Stimulated activated CD8-positive, alpha-beta memory T cell treated with anti-CD3 and anti-CD28 coated beads, Interleukin-4, amount 100 ng/mL, for 1 hour (primary cell): ENCODE measurements around the gene LGR4.
"Not testable (repeated sequence)": the region's sequence is repeated elsewhere in the genome, so short reads cannot be mapped to it uniquely, and the experiment has no call there.

Source experiments
- DNase-seq, 2 donors: peaks; one replicate each; pipeline ENCODE4 v3.0.0-alpha.2; 2020; ENCODE audit warnings: low read depth in 2 of 2, low spot score in 1 of 2

Gene LGR4

GRCh38 chr11:27355575-27356104 lies 117.0 kb downstream of the LGR4 start:
- DNase-seq, result no peak

- DNase-seq, result no peak
Measured at GRCh38 chr11:27354359-27354965, 118.1 kb downstream of the LGR4 start.

- no peak for DNase-seq
Measured at GRCh38 chr11:27353593-27354358, 118.8 kb downstream of the LGR4 start.

- no peak for DNase-seq
Measured at GRCh38 chr11:27352781-27353180, 119.8 kb downstream of the LGR4 start.

- DNase-seq, result no peak
Measured at GRCh38 chr11:27350511-27350910, 122.1 kb downstream of the LGR4 start.

GRCh38 chr11:27349919-27350318 lies 122.7 kb downstream of the LGR4 start:
- no peak for DNase-seq

GRCh38 chr11:27348340-27348873 lies 124.2 kb downstream of the LGR4 start:
- no peak for DNase-seq

- DNase-seq, result no peak
Measured at GRCh38 chr11:27347359-27348339, 124.9 kb downstream of the LGR4 start.

- DNase-seq, result no peak
Measured at GRCh38 chr11:27339941-27340340, 132.6 kb downstream of the LGR4 start.

GRCh38 chr11:27334764-27335163 lies 137.8 kb downstream of the LGR4 start:
- not testable (repeated sequence) for DNase-seq

GRCh38 chr11:27331981-27332380 lies 140.6 kb downstream of the LGR4 start:
- DNase-seq, result no peak

GRCh38 chr11:27330633-27331270 lies 141.8 kb downstream of the LGR4 start:
- no peak for DNase-seq

- DNase-seq, result no peak
Measured at GRCh38 chr11:27329867-27330632, 142.5 kb downstream of the LGR4 start.

- no peak for DNase-seq
Measured at GRCh38 chr11:27328614-27329013, 144.0 kb downstream of the LGR4 start.

- DNase-seq, result not testable (repeated sequence)
Measured at GRCh38 chr11:27327064-27327463, 145.5 kb downstream of the LGR4 start.

- DNase-seq, result not testable (repeated sequence)
Measured at GRCh38 chr11:27322196-27322595, 150.4 kb downstream of the LGR4 start.

GRCh38 chr11:27321340-27321739 lies 151.2 kb downstream of the LGR4 start:
- DNase-seq, result not testable (repeated sequence)

GRCh38 chr11:27319072-27319471 lies 153.5 kb downstream of the LGR4 start:
- no peak for DNase-seq

- no peak for DNase-seq
Measured at GRCh38 chr11:27317751-27318150, 154.8 kb downstream of the LGR4 start.
